ENCODE measurements around the gene SLC22A23.

SLC22A23 gene

DNA sequence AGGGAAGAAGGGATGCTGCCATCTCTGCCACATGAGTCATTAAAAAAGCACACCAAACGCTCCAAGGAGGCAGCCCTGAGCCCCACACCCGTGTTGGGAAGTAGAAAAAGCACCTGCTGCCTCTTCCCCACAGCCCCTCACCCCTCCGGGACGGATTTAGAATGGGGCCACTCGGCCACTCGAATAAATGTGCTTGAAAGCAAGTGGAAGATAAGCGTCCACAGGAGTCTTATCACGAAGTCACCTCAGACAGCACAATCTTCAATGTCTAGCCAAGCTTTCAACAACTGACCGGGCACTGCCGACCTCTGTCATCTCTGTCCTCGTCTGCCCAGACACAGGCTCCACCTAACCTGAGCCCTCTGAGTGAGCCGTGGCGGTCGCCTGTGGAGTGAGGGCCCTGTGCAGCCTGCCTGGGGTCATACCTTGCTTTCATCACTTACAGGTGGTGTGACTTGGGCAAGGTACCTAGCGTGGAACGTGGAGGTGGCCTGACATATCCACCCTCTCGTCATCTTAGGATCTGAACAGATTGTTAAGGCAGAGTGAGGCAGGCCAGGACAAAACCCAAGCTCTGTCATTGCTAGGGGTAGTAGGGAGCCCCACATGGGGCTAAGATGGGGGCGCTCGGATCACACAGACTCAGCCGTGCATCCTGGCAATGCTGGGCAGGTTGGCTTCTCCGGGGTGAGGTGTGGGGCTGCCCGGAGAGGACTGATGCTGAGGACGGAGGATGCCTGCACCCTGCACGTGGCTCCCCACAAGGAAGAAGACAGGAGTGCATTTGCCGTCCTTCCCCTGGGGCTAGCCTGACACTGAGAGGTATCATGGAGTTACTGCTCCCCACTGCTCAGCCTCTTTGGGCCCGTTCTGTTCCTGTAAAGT lies 163.3 kb downstream of the SLC22A23 start:
- no peak for DNase-seq

DNA sequence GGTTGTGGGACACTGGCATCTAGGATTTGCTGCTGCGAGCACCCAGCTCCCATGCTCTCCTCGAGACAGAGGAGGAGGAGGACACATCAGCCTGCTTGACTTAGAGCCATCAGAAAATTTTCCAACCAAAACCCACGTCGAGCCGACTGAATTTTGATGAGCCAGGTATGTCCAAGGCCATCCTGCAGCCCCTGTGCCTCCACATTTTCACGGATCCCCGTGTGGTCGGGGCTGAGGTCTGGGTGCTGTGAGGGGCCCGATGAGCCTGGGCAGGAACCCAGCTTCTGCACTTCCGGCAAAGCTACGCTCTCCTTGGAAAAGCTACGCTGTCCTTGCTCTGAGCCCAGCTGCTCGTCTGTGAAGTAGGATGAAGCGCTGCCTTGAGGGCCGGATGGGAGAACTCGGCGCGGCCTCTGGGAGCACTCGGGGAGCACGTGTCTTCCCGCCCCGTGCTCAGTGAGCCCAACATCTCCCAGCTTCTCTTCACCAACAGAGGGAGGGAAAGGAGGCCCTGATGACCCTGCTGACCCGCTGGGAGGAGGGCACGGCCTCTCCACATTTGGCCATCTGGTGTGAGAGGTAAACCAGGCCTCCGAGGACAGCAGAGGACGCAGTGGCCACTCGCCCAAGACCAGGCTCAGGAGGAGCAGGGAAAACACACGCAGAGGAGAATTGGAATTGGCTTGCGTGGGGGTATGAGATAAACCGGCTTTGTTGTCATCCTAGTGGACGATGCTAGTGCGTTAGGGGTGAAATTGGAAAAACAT lies 164.2 kb downstream of the SLC22A23 start:
- no peak for DNase-seq

DNA sequence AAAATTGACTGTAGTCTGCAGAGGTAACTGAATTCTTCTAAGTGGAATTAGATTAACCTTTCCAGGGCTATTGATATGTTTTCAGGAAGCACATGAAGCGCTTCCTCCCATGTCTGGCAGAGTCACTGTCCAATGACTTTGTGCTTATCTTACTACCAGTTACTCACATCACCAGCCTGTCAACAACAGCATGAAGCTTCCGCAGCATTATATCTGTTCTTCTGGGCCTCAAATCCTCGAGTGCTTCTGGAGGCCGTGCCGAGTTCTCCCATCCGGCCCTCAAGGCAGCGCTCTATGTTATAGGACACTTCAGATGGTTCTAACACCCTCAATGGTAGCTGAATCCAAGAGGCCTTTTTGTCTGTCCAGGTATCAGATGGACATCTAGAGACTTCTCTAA lies 164.9 kb downstream of the SLC22A23 start:
- DNase-seq: no peak

GRCh38 chr6:3291346-3291745 lies 165.5 kb downstream of the SLC22A23 start:
- DNase-seq: no peak

- no peak for DNase-seq
Observed at GRCh38 chr6:3290931-3291211, 166.0 kb downstream of the SLC22A23 start.

- no peak for DNase-seq
Observed at GRCh38 chr6:3290149-3290930, 166.5 kb downstream of the SLC22A23 start.

DNA sequence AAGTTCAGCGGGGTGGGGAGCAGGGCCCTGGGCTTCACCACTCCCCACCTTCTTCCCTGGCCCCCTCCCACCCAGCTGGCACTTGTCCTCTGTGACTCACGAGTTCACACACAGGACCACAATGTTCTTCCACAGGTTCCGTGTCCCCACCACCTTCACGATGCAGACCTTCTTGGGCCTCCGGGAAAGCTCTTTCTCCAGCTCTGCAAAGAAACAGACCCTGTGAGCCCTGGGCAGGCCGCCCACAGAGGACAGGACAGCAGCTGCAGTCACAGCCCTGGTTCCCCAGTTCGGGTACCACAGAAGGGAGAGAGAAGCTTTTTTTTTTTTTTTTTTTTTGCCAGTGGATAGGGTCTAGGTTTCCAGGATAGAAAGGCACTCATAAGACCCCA lies 167.2 kb downstream of the SLC22A23 start:
- DNase-seq: no peak

DNA sequence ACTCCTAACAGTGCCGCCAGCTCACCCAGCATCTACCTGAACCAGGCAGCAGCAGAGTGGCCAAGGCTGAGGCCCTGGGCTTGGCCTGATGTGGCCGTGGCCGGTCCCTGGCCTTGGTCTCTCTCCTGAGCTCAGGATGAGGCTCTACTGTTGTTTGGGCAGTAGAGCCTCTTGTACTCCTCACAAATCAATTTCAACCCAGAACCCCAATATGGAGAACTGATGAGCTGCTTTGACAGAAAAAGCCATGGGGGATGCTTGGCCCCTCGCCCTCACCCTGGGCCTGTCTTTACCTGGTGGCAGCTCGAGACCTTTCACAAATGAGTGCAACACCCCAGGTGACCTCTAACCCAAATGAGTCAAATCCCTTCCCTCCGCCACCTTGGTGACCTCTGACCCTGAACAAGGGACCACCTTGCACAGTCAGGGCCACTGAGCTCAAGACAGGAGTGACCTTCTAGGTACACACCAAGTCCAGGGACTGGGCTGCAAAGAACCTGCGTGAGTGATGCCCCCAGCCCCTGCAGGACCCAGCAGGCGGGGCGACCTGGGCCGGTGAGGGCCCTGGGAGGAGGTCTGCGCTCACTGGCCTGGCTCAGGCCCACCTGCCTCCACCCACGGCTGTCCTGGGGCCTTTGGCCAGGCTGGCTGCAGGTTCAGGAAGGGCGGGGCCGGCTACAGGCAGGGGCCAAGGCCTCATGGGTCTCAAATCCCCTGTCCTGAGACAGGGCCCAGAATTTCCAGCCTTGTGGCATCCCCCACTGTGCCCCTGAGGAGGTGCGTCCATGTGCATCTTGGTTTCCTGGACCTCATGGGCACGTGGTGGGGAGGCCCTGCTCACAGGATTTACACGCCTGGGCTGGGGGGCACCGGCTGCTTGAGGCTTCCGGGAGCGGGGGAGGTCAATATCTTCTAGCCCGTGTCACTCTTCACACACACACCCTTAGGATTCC lies 167.9 kb downstream of the SLC22A23 start:
- no peak for DNase-seq

DNA sequence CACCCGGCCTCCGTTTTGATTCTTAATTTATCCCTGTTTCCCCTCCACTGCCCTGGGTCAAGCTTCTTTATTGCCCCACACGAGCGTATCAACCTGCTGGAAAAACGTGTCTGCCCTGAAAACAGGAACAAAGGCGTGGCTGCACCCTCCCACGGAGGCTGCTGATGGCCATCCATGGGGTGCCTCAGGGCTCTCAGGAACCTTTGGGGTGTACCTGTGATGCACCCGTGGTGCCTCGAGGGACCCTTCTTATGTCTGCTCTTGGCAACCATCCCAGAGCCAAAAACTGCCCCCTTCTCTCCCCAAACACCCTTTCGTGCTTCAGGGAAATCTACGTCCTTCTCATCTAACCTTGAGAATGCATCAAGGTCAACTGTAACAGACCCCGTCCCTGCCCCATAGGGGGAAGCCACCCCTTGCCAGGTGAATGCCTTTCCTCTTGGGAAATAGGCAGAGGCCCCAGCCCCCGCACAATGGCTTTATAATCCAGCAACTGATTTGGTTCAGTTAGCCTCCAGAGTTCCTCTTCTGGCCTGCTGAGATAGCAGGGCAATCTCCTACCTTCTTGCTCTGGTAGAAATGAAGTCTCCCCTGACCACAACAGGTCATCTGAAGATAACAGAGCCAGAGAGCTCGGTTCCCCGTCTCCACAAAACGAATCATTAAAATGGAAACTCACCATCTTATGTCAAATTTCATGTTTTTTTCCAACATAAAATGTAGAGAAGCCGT lies 168.7 kb downstream of the SLC22A23 start:
- DNase-seq: no peak

DNA sequence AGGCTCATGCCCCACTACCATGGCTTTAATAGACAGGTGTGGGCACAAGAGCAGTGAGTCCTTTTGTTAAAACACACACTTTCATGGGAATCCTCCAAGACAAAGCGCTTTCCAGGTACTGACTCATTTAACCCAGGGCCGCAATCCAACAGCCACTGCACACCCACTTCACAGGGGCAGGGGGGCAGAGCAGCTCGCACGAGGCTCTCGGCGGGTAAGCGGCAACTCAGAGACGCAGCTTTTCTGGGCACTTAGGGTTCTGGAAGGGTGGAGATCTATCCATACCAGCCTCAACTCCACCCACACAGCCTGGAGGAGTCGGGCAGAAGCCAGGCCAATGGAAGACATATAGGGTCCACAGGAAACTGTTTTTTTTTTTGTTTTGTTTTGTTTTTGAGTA lies 169.5 kb downstream of the SLC22A23 start:
- no peak for DNase-seq

DNA sequence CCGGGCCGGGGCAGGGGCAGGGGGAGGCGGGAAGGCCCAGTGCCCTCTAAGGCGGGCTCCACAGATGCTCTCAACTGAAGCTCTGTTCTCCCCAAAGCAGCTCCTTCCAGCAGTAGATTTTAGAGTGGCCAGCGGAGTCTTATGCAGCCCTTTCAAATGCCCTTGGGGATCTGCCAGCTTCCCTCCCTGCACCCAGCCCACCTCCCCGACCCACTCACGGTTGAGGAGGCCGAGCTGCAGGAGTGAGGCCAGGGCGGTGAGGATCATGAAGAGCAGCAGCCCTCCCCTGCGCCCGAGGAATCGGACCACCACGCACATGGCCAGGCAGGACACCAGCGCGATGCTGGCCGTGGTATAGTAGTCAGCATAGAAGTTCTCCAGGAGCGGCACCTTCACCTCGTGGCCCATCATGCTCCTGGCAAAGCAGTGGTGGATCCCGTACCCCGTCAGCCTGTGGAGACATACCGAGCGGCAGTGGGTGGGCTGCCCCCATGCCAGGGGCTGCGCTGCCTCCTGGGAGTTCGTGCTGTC lies 170.1 kb downstream of the SLC22A23 start:
- DNase-seq: no peak

GRCh38 chr6:3285732-3286131 lies 171.1 kb downstream of the SLC22A23 start:
- DNase-seq: no peak

DNA sequence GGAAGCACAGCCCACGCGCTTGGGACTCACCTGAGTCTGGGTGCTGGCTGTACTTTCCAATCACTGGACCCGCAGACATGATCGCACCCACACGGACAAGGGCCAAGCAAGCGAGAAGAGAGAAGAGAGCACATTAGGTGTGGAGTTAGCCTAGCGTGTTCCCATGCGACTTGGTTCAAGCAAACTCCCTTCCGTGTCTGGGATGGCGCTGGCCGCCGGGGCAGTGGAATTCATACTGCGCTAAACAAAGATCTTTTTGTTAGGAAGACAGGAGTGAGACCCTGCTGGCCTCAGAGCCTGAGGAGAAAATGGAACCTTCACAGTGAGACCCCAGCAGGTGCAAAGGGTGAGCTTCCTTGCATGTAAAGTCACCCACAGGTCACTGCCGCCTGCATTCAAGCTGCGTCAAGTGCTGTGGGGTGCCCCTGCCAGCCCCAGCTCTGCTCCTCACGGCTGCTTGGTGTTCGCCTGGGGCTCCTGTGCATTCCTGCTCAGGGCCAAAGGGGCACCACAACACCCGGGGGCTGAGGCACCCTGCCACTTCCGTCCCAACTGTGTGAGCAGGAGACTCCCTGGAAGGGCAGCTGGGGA lies 171.7 kb downstream of the SLC22A23 start:
- DNase-seq: no peak

DNA sequence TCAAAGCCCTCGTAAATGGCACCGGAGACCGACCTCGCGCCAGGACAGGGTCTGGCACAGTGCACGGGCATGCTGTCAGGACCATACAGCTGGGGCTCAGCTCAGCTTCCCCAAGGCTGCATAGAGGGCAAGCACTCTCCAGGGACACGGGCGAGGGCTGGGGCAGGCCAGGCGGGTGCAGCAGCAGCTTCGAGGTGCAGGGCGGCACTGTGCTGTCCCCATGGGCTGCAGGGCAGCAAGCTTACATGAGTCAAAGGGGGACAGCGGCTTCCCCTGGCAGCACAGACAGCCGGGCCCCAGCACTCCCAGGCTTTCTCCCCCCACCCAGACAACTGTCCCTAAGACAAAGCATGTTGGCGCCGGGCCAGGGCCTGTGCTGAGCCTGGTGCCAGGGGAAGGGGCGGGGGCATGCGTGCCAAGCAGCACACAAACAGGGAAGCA lies 172.4 kb downstream of the SLC22A23 start:
- DNase-seq: no peak

GRCh38 chr6:3283641-3284435 lies 173.0 kb downstream of the SLC22A23 start:
- no peak for DNase-seq

DNA sequence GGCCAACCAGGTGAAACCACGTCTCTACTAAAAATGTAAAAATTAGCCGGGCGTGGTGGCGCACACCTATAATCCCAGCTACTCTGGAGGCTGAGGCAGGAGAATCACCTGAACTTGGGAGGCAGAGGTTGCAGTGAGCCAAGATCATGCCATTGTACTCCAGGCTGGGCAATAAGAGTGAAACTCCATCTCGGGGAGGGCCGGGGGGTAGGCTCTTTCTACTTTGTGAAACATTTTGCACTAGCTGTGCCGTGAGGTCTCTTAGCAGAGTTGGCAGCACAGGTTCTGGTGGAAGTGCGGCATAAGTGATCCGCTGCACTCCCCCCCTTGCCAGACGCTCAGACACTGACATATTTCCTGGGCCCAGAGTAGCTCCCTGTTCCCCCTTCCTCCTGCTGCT lies 173.6 kb downstream of the SLC22A23 start:
- no peak for DNase-seq

DNA sequence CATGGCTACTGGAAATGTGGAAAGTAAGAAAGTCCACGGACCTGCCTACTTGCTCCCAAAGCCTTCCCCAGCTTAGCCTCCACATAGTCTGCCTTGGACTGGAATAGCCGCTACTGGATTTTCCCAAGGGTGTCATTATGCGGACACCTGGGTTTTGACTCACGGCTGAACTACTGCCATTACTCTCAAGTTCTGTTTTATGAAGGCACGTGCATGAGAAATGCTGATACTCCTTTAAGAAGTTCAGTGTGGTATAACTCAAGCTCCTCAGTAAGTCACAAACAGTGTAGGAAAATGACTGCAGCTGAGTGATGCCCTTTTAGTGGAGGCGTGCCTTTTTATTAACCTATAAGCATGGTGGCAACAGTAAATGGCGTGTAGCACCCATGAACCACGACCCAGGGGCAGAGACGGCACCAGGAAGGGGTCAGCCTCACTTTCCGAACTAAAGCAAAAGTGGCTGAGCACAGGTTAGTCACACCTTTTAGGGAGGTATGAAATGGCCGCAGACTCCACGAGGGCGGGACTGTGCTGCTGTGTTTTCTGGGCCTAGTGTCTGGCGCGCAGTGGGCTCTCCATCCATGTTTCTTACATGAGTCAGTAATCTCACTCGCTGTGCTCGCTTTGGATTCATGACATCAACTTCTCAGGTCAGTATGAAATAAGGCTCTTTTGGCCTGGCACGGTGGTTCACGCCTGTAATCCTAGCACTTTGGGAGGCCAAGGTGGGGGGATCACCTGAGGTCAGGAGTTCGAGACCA lies 174.2 kb downstream of the SLC22A23 start:
- no peak for DNase-seq

DNA sequence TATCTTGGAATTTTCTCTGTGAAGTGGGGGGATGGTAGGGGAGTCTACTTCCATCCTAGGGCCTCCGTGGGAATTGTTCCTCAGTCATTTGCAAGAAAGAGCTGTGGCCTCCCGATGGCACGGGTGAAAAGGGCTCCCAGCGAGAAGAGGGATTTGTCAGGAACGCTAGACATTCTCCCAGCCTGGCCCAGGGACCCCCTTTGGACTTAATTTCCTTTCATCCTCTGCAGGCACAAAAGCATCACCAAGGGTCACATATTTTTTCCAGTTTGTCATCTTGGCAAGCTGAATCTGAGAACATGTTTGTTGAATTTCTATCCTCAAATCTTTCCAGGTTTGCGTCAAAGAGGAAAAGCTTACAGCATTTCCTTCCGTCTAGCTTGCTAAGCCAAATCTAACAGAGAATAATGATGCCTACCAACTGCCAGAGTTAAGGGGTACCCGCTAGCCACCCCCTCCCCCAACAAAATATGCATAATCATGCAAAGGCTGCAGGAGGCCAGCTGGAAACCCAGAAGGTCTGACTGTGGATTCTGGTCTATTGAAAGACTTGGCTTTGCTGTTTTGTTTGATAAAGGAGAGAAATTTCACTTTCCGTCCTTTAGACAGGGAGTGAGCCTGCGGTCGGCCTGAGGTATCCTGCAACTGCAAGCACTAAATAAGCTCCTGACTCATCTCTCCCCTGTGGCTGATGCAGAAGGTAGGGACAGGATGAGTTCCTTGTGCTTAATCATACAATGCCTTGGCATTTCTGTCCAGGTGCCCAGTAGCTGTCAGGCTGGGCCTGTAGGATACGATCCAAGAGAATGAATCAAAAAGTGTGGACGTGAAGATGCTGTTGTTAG lies 175.0 kb downstream of the SLC22A23 start:
- DNase-seq: no peak

Data from CD4-positive, alpha-beta T cell treated with Interleukin-1 beta for 1 hour (primary cell).